Spleen (tissue), 7 donors: ENCODE data around the gene CMIP.

Source experiments
- POLR2A ChIP-seq, 3 donors: fragments of 450-650 bp; IDR thresholded peaks; one replicate each; pipeline ENCODE4 v1.5.1; 2017; ENCODE audit warnings: antibody characterized with exemption in 3 of 3, mild to moderate bottlenecking in 1 of 3
- POLR2AphosphoS5 ChIP-seq, 3 donors: sonication (generic); formaldehyde crosslinking; IDR thresholded peaks; one replicate each; pipeline ENCODE4 v1.5.1; 2017; ENCODE audit warnings: antibody characterized with exemption in 3 of 3
- TF ChIP-seq, protein P1 (sequence below), 11 experiments: fragments of 200-600 bp in 7 of 11; fragments of 450-650 bp in 4 of 11; sonication (generic) in 4 of 11; IDR thresholded peaks in 8 of 11; conservative IDR thresholded peaks in 3 of 11; 1 replicate in 7 of 11; 2 replicates in 4 of 11; pipeline versions ENCODE4 v1.4.0 to v1.8.0; 2016 to 2021; ENCODE audit warnings: antibody characterized with exemption in 11 of 11, inconsistent platforms in 4 of 11, mild to moderate bottlenecking in 1 of 11
- donor health status: DM: no; HTN: no; CAD: no; lungs with moderate emphysema.
- donor health status: DM: no; HTN: no; CAD: no.
- donor health status: DM: no; HTN: no; CAD: no.

DNA sequence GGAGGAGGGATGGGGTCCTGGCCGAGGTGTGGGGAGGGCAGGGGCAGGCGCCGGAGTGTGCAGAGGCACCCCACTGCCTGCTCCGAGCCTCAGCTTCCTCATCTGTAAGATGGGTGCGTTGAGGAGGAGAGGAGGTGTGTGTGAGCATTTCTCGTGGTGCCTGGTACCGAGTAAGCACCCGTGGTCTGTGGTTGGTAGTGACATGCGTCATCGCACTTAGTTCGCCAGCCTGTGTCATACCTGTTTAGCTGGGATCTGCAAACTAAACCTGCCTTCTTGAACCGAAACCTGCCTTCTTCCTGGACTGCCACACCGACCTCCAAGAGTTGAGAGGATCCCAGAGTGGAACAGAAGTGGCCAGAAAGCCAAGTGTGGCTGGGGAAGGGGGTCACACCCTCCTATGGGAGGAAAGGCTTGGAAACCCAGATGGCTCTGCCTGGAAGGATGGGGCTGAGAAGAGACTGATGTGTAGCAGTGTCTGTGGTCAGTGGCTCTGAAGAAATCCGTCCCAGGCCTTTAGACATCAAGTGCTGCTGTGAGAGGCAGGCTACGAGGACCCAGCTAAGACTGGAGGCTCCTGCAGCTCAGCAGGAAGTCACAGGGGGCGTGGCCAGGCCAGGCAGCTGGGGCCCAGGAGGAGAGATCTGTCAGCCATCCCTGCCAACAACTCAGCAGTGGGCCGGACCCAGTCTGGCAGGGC is 171.9 kb downstream of the CMIP start:
- TF ChIP-seq POLR2A (IDR thresholded peaks at IDR 0.05): no peak
- TF ChIP-seq, protein P1, sequence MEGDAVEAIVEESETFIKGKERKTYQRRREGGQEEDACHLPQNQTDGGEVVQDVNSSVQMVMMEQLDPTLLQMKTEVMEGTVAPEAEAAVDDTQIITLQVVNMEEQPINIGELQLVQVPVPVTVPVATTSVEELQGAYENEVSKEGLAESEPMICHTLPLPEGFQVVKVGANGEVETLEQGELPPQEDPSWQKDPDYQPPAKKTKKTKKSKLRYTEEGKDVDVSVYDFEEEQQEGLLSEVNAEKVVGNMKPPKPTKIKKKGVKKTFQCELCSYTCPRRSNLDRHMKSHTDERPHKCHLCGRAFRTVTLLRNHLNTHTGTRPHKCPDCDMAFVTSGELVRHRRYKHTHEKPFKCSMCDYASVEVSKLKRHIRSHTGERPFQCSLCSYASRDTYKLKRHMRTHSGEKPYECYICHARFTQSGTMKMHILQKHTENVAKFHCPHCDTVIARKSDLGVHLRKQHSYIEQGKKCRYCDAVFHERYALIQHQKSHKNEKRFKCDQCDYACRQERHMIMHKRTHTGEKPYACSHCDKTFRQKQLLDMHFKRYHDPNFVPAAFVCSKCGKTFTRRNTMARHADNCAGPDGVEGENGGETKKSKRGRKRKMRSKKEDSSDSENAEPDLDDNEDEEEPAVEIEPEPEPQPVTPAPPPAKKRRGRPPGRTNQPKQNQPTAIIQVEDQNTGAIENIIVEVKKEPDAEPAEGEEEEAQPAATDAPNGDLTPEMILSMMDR (IDR thresholded peaks at IDR 0.05 in 8 of 11, conservative IDR thresholded peaks at IDR 0.05 in 3 of 11): no peak
- peak; percentile 47 to 56 (median 54) for TF ChIP-seq POLR2AphosphoS5 (IDR thresholded peaks at IDR 0.05)
